Smooth muscle cell (in vitro differentiated cells): ENCODE data around the gene SLC39A2. TPM values are rescaled to one million over a fixed set of nuclear protein-coding genes. Genes with fewer than 3 reads are reported as not detected.

Experiments
- DNase-seq: peaks from one replicate; lab custom pipeline; 2025; ENCODE audit not compliant: unreplicated experiment; lab: John Stamatoyannopoulos, UW
- H2AFZ ChIP-seq: fragments of 200-600 bp; sonication (generic); 2 replicates; pipeline ENCODE4 v1.6.0; 2016; ENCODE audit warnings: antibody characterized with exemption, low read depth, mild to moderate bottlenecking
- H3F3A ChIP-seq: fragments of 200-600 bp; sonication (generic); 2 replicates; pipeline ENCODE4 v1.6.0; 2017; ENCODE audit warnings: antibody characterized with exemption, low read depth
- H3K27ac ChIP-seq: fragments of 200-600 bp; sonication (generic); 2 replicates; pipeline ENCODE4 v1.5.1; 2016; ENCODE audit warnings: low read depth, mild to moderate bottlenecking
- H3K27me3 ChIP-seq: fragments of 200-600 bp; sonication (generic); 2 replicates; pipeline ENCODE4 v1.6.1; 2016; ENCODE audit warnings: low read depth, mild to moderate bottlenecking
- H3K36me3 ChIP-seq: fragments of 200-600 bp; sonication (generic); 2 replicates; pipeline ENCODE4 v1.5.1; 2016; ENCODE audit warnings: low read depth
- H3K4me1 ChIP-seq: fragments of 200-600 bp; sonication (generic); 2 replicates; pipeline ENCODE4 v1.5.1; 2016; ENCODE audit warnings: low read depth
- H3K4me2 ChIP-seq: fragments of 200-600 bp; sonication (generic); 2 replicates; pipeline ENCODE4 v1.6.0; 2016; ENCODE audit warnings: mild to moderate bottlenecking
- H3K4me3 ChIP-seq: fragments of 200-600 bp; sonication (generic); 2 replicates; pipeline ENCODE4 v1.5.1; 2016; ENCODE audit warnings: mild to moderate bottlenecking
- H3K79me2 ChIP-seq: fragments of 200-600 bp; sonication (generic); 2 replicates; pipeline ENCODE4 v1.6.0; 2016; ENCODE audit warnings: low read depth, mild to moderate bottlenecking
- H3K9ac ChIP-seq: fragments of 200-600 bp; sonication (generic); 2 replicates; pipeline ENCODE4 v1.6.0; 2016; ENCODE audit warnings: low read depth
- H3K9me3 ChIP-seq: fragments of 200-600 bp; sonication (generic); replicated peaks from 2 replicates; pipeline ENCODE4 v1.5.1; 2016; ENCODE audit warnings: low read depth
- H4K20me1 ChIP-seq: fragments of 200-600 bp; sonication (generic); 2 replicates; pipeline ENCODE4 v1.6.0; 2016; ENCODE audit warnings: low read depth
- WGBS: methylation state at CpG from one replicate; pipeline ENCODE4 v1.1.7; 2016; ENCODE audit warnings: low lambda C conversion rate; 5-methylcytosine and 5-hydroxymethylcytosine counted together
- microRNA-seq: library from miRNA; unstranded; fragments of <30 nt; microRNA quantifications from one replicate; pipeline ENCODE4, GENCODE V29; 2016; ENCODE audit warnings: borderline number of aligned reads
- polyA plus RNA-seq: library from polyadenylated mRNA; unstranded; fragments of >200 nt; fragmentation: Nextera tagmentation; extraction: Ambion mirVana; gene quantifications from 2 replicates; pipeline ENCODE4 v1.2.1, GENCODE V29; 2016
- small RNA-seq: library from RNA; depleted of rRNA; stranded (forward); fragments of <200 nt; gene quantifications from one replicate; pipeline ENCODE3, GENCODE V24; 2014
- total RNA-seq: library from RNA; depleted of rRNA; stranded (reverse); fragments of >200 nt; gene quantifications from 2 replicates; pipeline ENCODE4 v1.2.3, GENCODE V29; 2014
- TF ChIP-seq, protein P1 (sequence below): fragments of 200-600 bp; sonication (generic); IDR thresholded peaks from 2 replicates; pipeline ENCODE4 v1.5.1; 2017; ENCODE audit warnings: borderline replicate concordance, mild to moderate bottlenecking, antibody characterized with exemption; ENCODE audit not compliant: insufficient read depth, poor library complexity, severe bottlenecking

SLC39A2 gene
- total and polyA plus RNA-seq, 2 experiments from 2014 or later = 9.1 to 18.7 TPM

DNA sequence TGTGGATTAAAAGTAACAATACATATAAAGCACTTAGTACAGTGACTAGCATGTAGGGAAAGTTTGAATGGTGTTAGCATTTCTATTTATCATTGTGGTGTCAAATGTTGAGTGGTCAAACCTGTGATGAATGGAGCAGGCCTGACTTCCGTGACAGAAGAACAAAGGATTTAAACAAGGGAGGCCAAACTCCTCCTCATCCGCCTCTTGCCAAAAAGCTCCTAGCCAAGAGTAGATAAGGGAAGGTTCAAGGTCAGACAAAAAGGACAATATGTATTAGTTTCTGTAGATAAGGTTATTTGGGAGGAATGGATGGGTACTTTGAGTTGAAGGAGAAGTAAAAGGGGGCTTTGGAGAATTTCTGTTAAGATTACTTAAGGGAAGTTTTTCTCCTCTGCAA, 49.5 kb downstream of the SLC39A2 start:
- no peak overlapping the region for H3K4me3 ChIP-seq
- H3K9ac ChIP-seq = no peak overlapping the region
- no peaks in the 10 kb centered on the region for H3K79me2 ChIP-seq
- no peaks in the 10 kb centered on the region for H3K27me3 ChIP-seq
- H3F3A ChIP-seq = peaks cover 7% of the 10 kb centered on the region
- DNase-seq = no peak
- 90% methylated on average over 2 of the region's 2 CpGs for WGBS
- no peaks in the 10 kb centered on the region for H3K36me3 ChIP-seq
- TF ChIP-seq, protein P1, sequence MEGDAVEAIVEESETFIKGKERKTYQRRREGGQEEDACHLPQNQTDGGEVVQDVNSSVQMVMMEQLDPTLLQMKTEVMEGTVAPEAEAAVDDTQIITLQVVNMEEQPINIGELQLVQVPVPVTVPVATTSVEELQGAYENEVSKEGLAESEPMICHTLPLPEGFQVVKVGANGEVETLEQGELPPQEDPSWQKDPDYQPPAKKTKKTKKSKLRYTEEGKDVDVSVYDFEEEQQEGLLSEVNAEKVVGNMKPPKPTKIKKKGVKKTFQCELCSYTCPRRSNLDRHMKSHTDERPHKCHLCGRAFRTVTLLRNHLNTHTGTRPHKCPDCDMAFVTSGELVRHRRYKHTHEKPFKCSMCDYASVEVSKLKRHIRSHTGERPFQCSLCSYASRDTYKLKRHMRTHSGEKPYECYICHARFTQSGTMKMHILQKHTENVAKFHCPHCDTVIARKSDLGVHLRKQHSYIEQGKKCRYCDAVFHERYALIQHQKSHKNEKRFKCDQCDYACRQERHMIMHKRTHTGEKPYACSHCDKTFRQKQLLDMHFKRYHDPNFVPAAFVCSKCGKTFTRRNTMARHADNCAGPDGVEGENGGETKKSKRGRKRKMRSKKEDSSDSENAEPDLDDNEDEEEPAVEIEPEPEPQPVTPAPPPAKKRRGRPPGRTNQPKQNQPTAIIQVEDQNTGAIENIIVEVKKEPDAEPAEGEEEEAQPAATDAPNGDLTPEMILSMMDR = no peak
- no peak overlapping the region for H3K27ac ChIP-seq
- H3K4me1 ChIP-seq = no peaks in the 10 kb centered on the region
- H2AFZ ChIP-seq = no peak overlapping the region
- no peaks in the 10 kb centered on the region for H4K20me1 ChIP-seq
- H3K9me3 ChIP-seq = no peaks in the 10 kb centered on the region
- H3K4me2 ChIP-seq = no peak overlapping the region

DNA sequence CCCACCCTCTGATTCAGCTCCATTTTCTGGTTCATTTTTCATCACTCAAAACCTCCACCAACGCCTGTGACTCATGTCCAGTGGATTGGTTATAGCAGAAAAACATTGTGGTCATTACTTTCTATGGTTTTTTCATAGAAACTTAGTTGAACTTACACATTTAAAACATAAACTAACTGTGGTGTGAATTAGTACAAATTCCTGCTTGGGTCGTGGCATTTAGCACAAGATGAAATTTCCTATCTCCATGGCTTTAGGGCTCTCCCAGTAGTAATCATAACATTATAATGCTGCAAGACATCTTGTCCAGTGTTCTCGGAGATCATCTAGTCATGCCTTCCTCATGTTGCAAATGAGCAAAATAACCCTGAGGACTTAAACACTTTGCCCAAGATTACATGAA, 50.2 kb downstream of the SLC39A2 start:
- Histone ChIP-seq H3K79me2 (no peaks in the 10 kb centered on the region), H3K4me3 (no peak overlapping the region), H4K20me1 (no peaks in the 10 kb centered on the region), H3K27ac (peak overlapping the region; percentile 13), H3K9ac (no peak overlapping the region), H3K4me1 (no peaks in the 10 kb centered on the region), H3K9me3 (no peaks in the 10 kb centered on the region), H3K4me2 (peak overlapping the region; percentile 53), H3F3A (peaks cover 7% of the 10 kb centered on the region), H3K36me3 (no peaks in the 10 kb centered on the region), H3K27me3 (no peaks in the 10 kb centered on the region), H2AFZ (peak overlapping the region; percentile 46)
- 46% methylated on average over 3 of the region's 3 CpGs for WGBS
- TF ChIP-seq, protein P1 = no peak
- DNase-seq = no peak

DNA sequence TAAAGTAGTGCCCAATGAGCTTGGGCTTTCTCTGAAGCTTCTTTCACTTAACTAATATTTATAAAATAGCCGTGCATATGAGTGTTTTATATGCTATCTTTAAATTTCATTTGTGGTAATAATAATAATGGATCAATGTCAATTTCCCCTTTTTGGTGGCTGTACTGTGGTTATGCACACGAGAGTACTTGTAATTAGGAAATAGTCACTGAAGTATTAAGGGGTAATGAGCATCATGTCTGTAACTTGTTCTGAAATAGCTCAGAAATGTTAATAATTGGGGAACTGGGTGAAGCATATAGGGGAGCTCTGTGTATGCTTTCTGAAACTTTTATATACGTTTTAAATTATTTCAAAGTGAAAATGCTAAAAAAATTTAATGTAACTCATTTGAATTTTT, 51.5 kb downstream of the SLC39A2 start:
- Histone ChIP-seq H3K79me2 (no peaks in the 10 kb centered on the region), H3K36me3 (no peaks in the 10 kb centered on the region), H3F3A (peaks cover 7% of the 10 kb centered on the region), H3K9me3 (no peaks in the 10 kb centered on the region), H3K4me2 (no peak overlapping the region), H3K9ac (no peak overlapping the region), H3K27me3 (no peaks in the 10 kb centered on the region), H3K4me1 (no peaks in the 10 kb centered on the region), H3K27ac (no peak overlapping the region), H3K4me3 (no peak overlapping the region), H2AFZ (no peak overlapping the region), H4K20me1 (no peaks in the 10 kb centered on the region)
- TF ChIP-seq, protein P1 = no peak
- 87% methylated on average over 3 of the region's 3 CpGs for WGBS
- DNase-seq = no peak

Small RNA genes lying within 50 kb of the gene (microRNA-seq; reads per million reads assigned to microRNA genes)
- gene MIR6717 = not detected

Small RNA genes lying within 50 kb of the gene (small RNA-seq; reads per million reads assigned to genes)
- not detected for gene RN7SL189P

Other genes with a start within 250 kb of the SLC39A2 start
- not detected in 2 replicates for gene EDDM3B, start 230.9 kb upstream of the SLC39A2 start, total RNA-seq
- not detected in 2 replicates for gene EDDM3B, start 230.9 kb upstream of the SLC39A2 start, polyA plus RNA-seq
- gene RNASE6, start 218.0 kb upstream of the SLC39A2 start, total RNA-seq = 3.3 TPM in 1 of 2 replicates, not detected in the other
- 0.22 TPM in 1 of 2 replicates, not detected in the other for gene RNASE6, start 218.0 kb upstream of the SLC39A2 start, polyA plus RNA-seq
- gene RNASE1, start 196.4 kb upstream of the SLC39A2 start, total RNA-seq = 4.0 and 13.5 TPM in 2 replicates
- 6.9 and 8.5 TPM in 2 replicates for gene RNASE1, start 196.4 kb upstream of the SLC39A2 start, polyA plus RNA-seq
- gene RNASE3, start 107.9 kb upstream of the SLC39A2 start, total RNA-seq = not detected in 2 replicates
- 0.26 TPM in 1 of 2 replicates, not detected in the other for gene RNASE3, start 107.9 kb upstream of the SLC39A2 start, polyA plus RNA-seq
- not detected in 2 replicates for gene RNASE2, start 43.8 kb upstream of the SLC39A2 start, total RNA-seq
- gene RNASE2, start 43.8 kb upstream of the SLC39A2 start, polyA plus RNA-seq = not detected in 2 replicates
- 70.0 and 96.3 TPM in 2 replicates for gene METTL17, start 9.3 kb upstream of the SLC39A2 start, total RNA-seq
- gene METTL17, start 9.3 kb upstream of the SLC39A2 start, polyA plus RNA-seq = 46.5 and 55.3 TPM in 2 replicates
- gene NDRG2, start 25.8 kb downstream of the SLC39A2 start, total RNA-seq = 31.1 and 39.8 TPM in 2 replicates
- 40.4 and 48.4 TPM in 2 replicates for gene NDRG2, start 25.8 kb downstream of the SLC39A2 start, polyA plus RNA-seq
- gene TPPP2, start 30.9 kb downstream of the SLC39A2 start, total RNA-seq = 1.2 TPM in 1 of 2 replicates, not detected in the other
- gene TPPP2, start 30.9 kb downstream of the SLC39A2 start, polyA plus RNA-seq = 0.65 and 0.70 TPM in 2 replicates
- not detected in 2 replicates for gene RNASE13, start 35.5 kb downstream of the SLC39A2 start, total RNA-seq
- gene RNASE13, start 35.5 kb downstream of the SLC39A2 start, polyA plus RNA-seq = 0.25 TPM in 1 of 2 replicates, not detected in the other
- gene RNASE7, start 43.1 kb downstream of the SLC39A2 start, total RNA-seq = 1.4 and 4.1 TPM in 2 replicates
- 0.66 and 0.93 TPM in 2 replicates for gene RNASE7, start 43.1 kb downstream of the SLC39A2 start, polyA plus RNA-seq
- not detected in 2 replicates for gene RNASE8, start 58.5 kb downstream of the SLC39A2 start, total RNA-seq
- not detected in 2 replicates for gene RNASE8, start 58.5 kb downstream of the SLC39A2 start, polyA plus RNA-seq
- gene ARHGEF40, start 71.0 kb downstream of the SLC39A2 start, total RNA-seq = 53.1 and 74.4 TPM in 2 replicates
- 67.8 and 73.5 TPM in 2 replicates for gene ARHGEF40, start 71.0 kb downstream of the SLC39A2 start, polyA plus RNA-seq
- gene ZNF219, start 99.4 kb downstream of the SLC39A2 start, total RNA-seq = 10.0 and 15.2 TPM in 2 replicates
- 8.8 and 12.6 TPM in 2 replicates for gene ZNF219, start 99.4 kb downstream of the SLC39A2 start, polyA plus RNA-seq
- gene TMEM253, start 101.8 kb downstream of the SLC39A2 start, total RNA-seq = 1.0 TPM in 1 of 2 replicates, not detected in the other
- gene TMEM253, start 101.8 kb downstream of the SLC39A2 start, polyA plus RNA-seq = 0.41 TPM in 1 of 2 replicates, not detected in the other
- not detected in 2 replicates for gene OR5AU1, start 156.8 kb downstream of the SLC39A2 start, total RNA-seq
- not detected in 2 replicates for gene OR5AU1, start 156.8 kb downstream of the SLC39A2 start, polyA plus RNA-seq